Effector CD8-positive, alpha-beta T cell (primary cell): ENCODE measurements around the gene STARD4.

Experiments
- DNase-seq: peaks from one replicate; lab custom pipeline; 2025; lab: John Stamatoyannopoulos, UW
- total RNA-seq, 4 experiments: gene quantifications; one replicate each; lab custom pipeline; 2026; lab: John Stamatoyannopoulos, UW

The STARD4 gene
- 15.5 to 80.2 (median 38.0) reads per million in 4 experiments for total RNA-seq

- DNase-seq = peak; percentile 93
Observed at GRCh38 chr5:111512375-111513130, at the start of gene STARD4. Gene STARD4 (minus strand): TSS chr5:111512535. CDS start chr5:111507433, 5,102 bp downstream.

GRCh38 chr5:111559680-111560079 lies 47.3 kb upstream of the STARD4 start:
- no peak for DNase-seq

GRCh38 chr5:111557686-111558085 lies 45.4 kb upstream of the STARD4 start:
- no peak for DNase-seq

GRCh38 chr5:111557111-111557510 lies 44.8 kb upstream of the STARD4 start:
- no peak for DNase-seq

GRCh38 chr5:111556501-111556900 lies 44.2 kb upstream of the STARD4 start:
- no peak for DNase-seq

- DNase-seq = no peak
Observed at GRCh38 chr5:111555760-111556159, 43.4 kb upstream of the STARD4 start.

- no peak for DNase-seq
Observed at GRCh38 chr5:111553868-111554267, 41.5 kb upstream of the STARD4 start.

- no peak for DNase-seq
Observed at GRCh38 chr5:111552896-111553295, 40.6 kb upstream of the STARD4 start.

GRCh38 chr5:111552492-111552891 lies 40.2 kb upstream of the STARD4 start:
- DNase-seq = no peak

- DNase-seq = no peak
Observed at GRCh38 chr5:111551569-111552275, 39.4 kb upstream of the STARD4 start.

GRCh38 chr5:111551161-111551560 lies 38.8 kb upstream of the STARD4 start:
- DNase-seq = no peak

- peak; percentile 52 for DNase-seq
Observed at GRCh38 chr5:111550282-111551020, 38.1 kb upstream of the STARD4 start.

- DNase-seq = no peak
Observed at GRCh38 chr5:111548992-111549649, 36.8 kb upstream of the STARD4 start.

- DNase-seq = no peak
Observed at GRCh38 chr5:111548348-111548950, 36.1 kb upstream of the STARD4 start.

- no peak for DNase-seq
Observed at GRCh38 chr5:111545031-111545430, 32.7 kb upstream of the STARD4 start.

GRCh38 chr5:111537141-111538024 lies 25.0 kb upstream of the STARD4 start:
- no peak for DNase-seq

- no peak for DNase-seq
Observed at GRCh38 chr5:111535879-111536549, 23.7 kb upstream of the STARD4 start.

GRCh38 chr5:111532886-111533582 lies 20.7 kb upstream of the STARD4 start:
- DNase-seq = no peak

GRCh38 chr5:111530298-111530740 lies 18.0 kb upstream of the STARD4 start:
- peak; percentile 68 for DNase-seq
